Skin epidermis (tissue), 12 donors: ENCODE measurements around the gene DBT.
"Not testable (repeated sequence)": the region's sequence is repeated elsewhere in the genome, so short reads cannot be mapped to it uniquely, and the experiment has no call there.

Source experiments
- H3K27ac ChIP-seq, 21 experiments: fragments of 200-600 bp; sonication (generic) in 11 of 21; one replicate each; pipeline ENCODE4 v1.5.0; 2020; ENCODE audit warnings: mild to moderate bottlenecking in 3 of 21, inconsistent platforms in 2 of 21, moderate library complexity in 2 of 21
- H3K4me3 ChIP-seq, 7 experiments: fragments of 200-600 bp; sonication (generic) in 2 of 7; one replicate each; pipeline ENCODE4 v1.5.0; 2020; ENCODE audit warnings: inconsistent platforms in 2 of 7, mild to moderate bottlenecking in 2 of 7, moderate library complexity in 1 of 7

DBT gene

DNA sequence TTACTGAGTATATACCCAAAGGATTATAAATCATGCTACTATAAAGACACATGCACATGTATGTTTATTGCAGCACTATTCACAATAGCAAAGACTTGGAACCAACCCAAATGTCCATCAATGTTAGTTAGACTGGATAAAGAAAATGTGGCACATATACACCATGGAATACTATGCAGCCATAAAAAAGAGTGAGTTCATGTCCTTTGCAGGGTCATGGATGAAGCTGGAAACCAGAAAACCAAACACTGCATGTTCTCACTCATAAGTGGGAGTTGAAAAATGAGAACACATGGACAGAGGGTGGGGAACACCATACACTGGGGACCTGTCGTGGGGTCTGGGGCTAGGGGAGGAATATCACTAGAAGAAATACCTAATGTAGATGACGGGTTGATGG is 44.0 kb downstream of the DBT start:
- H3K27ac ChIP-seq, H3K4me3 ChIP-seq: not testable (repeated sequence)

DNA sequence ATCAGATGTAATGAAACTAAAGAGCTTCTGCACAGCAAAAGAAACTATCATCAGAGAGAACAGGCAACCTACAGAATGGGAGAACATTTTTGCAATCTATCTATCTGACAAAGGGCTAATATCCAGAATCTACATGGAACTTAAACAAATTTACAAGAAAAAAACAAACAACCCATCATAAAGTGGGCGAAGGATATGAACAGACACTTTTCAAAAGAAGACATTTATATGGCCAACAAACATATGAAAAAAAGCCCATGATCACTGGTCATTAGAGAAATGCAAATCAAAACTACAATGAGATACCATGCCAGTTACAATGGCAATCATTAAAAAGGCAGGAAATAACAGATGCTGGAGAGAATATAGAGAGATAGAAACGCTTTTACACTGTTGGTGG is 44.5 kb downstream of the DBT start:
- not testable (repeated sequence) for H3K27ac ChIP-seq, H3K4me3 ChIP-seq

DNA sequence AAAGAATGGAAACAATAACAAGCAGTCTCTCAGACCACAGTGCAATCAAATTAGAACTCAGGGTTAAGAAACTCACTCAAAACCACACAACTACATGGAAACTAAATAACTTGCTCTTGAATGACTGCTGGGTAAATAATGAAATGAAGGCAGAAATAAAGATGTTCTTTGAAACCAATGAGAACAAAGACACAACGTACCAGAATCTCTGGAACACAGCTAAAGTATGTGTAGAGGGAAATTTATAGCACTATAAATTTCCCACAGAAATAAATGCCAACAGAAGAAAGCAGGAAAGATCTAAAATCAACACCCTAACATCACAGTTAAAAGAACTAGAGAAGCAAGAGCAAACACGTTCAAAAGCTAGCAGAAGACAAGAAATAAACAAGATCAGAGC is 46.9 kb downstream of the DBT start:
- not testable (repeated sequence) for H3K4me3 ChIP-seq, H3K27ac ChIP-seq

DNA sequence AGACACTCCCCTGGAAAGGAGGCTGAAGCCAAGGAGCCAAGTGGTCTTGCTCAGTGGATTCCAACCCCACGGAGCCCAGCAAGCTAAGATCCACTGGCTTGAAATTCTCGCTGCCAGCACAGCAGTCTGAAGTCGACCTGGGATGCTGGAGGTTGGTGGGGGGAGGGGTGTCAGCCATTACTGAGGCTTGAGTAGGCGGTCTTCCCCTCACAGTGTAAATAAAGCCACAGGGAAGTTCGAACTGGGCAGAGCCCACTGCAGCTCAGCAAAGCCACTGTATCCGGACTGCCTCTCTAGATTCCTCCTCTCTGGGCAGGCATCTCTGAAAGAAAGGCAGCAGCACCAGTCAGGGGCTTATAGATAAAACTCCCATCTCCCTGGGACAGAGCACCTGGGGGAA is 49.6 kb downstream of the DBT start:
- not testable (repeated sequence) for H3K4me3 ChIP-seq, H3K27ac ChIP-seq

DNA sequence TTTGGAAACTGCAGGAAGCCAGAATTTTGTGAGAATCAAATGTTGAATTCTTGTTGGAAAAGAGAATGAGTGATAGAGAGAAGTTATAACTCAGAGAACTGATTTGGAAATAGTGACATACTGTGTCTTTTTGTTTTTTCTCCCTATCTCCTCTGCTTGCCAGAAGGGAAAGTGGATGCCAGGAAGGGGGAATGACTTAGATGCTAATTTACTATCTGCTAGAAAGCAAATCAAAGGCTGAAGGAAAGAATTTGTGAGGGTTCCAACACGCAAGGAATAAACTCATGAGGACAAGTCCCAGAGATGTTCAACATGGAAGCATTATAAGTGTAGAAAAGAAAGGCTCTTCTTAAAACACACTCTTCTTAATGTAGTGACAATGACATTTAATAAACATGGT is 51.0 kb downstream of the DBT start:
- no peak overlapping the region for H3K4me3 ChIP-seq
- H3K27ac ChIP-seq: no peak overlapping the region

DNA sequence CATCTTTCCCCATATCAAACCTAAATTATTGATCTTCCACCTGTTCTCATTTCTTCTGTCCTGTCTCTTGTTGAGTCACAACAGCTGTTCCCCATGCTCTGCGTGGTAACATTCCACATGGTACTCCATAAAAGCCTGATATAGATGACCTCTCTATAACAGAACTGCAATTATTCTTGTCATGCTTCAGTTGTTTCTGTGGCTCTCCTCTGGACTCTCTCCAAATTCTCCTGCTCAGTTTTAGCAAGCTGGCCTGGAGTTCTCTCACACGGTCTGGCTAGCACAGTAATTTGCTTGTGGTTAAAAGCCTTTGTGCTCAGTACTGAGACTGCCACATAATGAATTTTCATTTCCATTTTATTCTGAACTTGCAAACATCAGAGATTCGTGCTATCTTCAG is 61.0 kb downstream of the DBT start:
- Histone ChIP-seq H3K4me3 (no peak overlapping the region), H3K27ac (no peak overlapping the region)

DNA sequence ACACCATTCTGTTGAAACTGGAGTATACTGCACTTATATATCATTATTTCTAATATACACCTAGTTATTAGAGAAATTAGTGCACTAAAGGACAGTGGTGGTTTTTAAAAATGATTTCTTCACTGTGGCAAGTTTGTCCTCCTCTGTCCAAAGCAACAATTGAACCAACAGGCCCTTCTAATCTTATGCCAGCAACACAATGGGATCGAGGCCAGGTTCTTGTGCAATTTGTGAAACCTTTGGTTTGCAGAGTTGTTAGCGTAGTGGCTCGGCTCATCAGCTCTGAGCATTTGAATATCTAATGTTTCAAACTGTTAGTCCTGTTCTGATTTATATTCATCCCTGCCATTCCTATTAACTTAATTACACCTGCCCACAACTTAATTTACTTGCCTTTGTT is 61.7 kb downstream of the DBT start:
- no peak overlapping the region for H3K27ac ChIP-seq
- H3K4me3 ChIP-seq: no peak overlapping the region

DNA sequence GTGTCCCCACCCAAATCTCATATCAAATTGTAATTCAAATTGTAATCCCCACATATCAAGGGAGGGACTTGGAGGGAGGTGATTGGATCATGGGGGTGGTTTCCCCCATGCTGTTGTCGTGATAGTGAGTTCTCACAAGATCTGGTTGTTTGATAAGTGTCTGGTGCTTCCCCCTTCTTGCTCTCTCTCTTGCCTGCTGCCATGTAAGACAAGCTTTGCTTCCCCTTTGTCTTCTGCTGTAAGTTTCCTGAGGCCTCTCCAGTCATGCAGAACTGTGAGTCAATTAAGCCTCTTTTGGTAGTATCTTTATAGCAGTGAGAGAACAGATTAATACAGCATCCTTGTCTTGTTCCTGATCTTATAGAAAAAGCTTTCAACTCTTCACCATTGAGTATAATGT is 65.1 kb downstream of the DBT start:
- no peak overlapping the region for H3K4me3 ChIP-seq
- H3K27ac ChIP-seq: no peak overlapping the region

DNA sequence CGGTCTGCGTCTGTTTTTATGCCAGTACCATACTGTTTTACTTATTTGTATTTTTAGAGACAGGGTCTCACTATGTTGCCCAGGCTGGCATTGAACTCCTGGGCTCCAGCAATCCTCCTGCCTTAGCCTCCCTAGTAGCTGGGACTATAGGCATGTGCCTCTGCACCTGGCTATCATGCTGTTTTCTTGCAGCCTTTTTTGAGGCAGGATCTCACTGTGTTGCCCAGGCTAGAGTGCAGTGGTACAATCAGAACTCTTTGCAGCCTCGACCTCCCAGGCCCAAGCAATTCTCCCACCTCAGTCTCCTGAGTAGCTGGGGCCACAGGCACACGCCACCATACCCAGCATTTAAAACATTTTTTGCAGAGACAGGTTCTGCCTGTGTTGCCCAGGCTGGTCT is 66.3 kb downstream of the DBT start:
- Histone ChIP-seq H3K4me3 (no peak overlapping the region), H3K27ac (no peak overlapping the region)

DNA sequence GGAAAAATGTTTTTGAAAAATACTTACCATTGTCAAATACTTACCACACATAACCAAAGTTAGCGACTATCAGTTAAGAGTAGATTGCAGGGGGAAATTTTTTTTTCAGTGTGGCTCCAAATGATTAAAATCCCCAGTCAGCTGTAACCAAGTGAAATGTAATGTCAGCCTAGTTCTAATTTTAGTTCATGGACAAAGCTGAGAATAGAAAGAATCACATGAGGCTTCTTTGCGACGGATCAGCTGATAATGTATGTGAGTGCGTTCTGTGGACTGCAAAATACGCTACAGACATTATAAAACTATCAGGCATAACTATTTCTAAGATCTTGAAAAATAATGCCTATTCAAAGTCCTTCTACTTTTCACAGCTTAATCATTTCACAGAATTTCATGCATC is 71.5 kb downstream of the DBT start, which contains the start of gene LRRC39:
TSS of gene LRRC39 (minus strand) at position 166 of the 400 bp plus-strand sequence. CDS start 9,740 bp downstream, outside the sequence.
- Histone ChIP-seq H3K27ac (no peak within 1 kb of the TSS), H3K4me3 (no peak within 1 kb of the TSS)

DNA sequence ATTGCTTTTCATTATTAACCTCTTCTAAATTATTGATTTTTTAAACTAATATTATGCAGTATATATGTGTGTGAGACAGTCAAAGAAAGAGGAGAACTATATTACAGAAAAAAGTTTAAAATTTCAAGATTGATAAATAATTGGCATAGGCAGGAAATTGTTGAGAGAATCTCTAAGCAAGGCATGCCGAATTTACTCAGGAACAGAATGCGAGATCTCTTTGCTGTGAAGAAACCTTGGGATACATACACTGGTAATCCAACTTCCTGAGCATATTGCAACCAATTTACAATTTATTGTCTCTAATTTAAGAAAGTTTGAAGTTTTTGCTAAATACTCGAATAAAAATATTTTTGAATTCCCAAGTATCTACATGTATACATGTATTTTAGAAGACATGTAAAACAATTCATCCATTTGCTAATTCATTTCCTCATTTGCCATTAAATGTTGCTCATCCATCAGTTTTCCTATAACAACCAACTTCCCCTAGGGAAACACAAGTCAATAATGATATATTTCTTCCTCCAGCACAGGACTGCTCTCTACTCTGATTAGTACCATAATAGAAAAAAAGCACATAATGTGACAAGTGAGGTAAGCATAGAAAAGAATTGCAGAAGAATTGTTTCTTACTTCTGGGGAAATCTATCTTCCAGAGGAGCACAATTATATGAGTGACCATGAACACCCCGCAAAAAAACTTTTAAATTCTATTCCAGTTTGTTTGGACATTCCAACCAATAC is 72.2 kb downstream of the DBT start:
- Histone ChIP-seq H3K27ac (no peak overlapping the region), H3K4me3 (no peak overlapping the region)

DNA sequence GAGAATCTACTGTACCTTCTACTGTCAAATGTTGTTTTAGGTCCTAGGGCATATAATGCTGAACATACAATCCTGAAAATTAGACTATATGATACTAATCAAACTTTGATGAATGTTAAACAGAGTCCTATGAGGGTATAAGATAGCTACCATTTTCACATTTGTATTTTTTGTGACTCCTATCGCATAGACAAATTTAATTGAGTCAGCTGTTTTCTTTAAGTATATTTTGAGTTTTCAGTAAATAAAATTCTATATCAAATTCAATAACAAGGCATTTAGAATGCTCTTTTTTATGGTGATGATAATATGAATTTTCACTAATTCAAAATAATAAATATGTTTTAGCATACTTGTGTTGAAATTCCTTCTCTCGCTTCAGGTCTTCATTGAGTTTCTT is 81.6 kb downstream of the DBT start:
- no peak overlapping the region for H3K27ac ChIP-seq
- H3K4me3 ChIP-seq: no peak overlapping the region

DNA sequence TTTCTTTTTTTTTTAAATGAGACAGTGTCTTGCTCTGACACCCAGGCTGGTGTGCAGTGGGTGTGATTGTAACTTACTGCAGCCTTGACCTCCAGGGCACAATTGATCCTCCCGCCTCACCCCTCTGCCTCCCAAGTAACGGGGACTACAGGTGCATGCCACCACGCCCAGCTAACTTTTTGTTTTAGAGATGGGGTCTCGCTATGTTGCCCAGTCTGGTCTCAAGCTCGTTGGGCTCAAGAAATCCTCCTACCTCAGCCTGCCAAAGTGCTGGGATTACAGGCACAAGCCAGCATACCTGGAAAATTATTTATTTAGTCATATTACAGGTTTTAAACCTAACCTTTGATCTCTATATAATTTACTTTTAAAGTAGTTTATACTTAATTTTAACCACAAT is 84.9 kb downstream of the DBT start:
- Histone ChIP-seq H3K4me3 (no peak overlapping the region), H3K27ac (no peak overlapping the region)

DNA sequence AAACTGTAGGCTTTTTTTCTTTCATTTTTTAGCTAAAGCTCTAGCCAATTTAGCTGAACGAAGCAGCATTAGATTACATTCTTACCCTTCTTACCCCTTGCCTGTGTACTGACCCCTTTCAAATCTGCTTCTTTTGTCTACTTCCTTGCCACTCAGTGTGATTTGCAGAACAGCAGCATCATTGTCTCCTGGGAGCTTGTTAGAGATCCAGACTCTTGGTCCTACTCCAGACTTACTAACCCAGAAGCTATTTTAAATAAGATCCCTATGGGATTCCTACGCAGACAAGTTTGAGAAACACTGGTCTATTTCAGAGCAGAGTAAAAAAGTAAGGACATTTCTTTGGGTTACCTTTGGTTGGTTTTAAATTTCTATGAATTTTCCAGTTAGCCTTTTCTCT is 85.4 kb downstream of the DBT start:
- H3K4me3 ChIP-seq: no peak overlapping the region
- no peak overlapping the region for H3K27ac ChIP-seq

DNA sequence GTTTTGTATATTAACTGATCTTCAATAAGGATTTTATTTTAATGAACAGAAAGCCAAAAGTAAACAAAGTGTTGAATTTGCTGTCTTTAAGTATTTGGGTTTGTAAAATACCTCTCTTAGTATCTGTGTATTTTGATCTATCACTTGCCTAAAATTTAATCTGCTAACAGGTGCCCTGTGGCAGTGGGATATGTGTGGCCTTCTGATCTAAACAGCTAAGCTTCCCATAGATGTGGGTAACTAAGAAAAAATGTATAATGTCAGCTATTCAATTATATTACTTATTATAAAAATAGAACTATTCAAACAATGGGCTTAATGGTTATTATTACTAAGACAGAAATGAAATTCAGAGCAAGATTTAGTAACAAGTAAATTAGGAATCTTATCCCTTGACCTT is 86.8 kb downstream of the DBT start:
- H3K4me3 ChIP-seq: no peak overlapping the region
- H3K27ac ChIP-seq: no peak overlapping the region

DNA sequence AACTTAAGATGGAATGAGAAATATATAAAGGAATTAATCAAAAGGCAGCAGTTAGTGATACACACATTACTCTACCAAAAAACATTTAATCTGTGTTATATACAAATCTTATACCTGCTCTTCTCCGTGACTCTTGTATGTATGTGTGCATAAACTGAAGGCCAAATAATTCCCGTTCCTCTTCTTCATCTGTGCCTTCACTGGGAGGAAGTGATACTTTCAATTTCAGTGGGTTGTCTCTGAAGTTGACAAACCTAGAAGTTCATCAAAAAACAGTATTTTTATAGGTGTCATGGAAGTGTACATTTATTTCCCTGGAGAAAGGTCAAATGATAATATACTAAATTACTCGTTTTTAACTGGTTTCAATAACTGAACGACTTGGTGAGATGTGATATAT is 97.4 kb downstream of the DBT start:
- Histone ChIP-seq H3K4me3 (no peak overlapping the region), H3K27ac (no peak overlapping the region)

DNA sequence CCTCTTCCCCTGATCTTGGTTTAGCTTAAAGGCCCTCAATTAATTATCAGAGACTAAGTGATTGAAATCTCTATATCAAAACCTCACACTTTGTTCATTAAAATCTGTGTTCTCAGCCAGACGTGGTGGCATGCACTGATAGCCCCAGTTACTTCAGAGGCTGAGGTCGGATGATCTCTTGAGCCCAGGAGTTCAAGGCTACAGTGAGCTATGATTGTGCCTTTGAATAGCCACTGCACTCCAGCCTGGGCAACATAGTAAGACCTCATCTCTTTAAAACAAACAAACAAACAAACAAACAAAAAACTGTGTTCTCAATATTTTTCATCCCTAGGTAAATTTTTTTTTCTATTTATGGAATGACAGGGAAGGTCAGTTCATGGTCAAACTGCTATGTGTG is 98.0 kb downstream of the DBT start:
- Histone ChIP-seq H3K27ac (no peak overlapping the region), H3K4me3 (no peak overlapping the region)

DNA sequence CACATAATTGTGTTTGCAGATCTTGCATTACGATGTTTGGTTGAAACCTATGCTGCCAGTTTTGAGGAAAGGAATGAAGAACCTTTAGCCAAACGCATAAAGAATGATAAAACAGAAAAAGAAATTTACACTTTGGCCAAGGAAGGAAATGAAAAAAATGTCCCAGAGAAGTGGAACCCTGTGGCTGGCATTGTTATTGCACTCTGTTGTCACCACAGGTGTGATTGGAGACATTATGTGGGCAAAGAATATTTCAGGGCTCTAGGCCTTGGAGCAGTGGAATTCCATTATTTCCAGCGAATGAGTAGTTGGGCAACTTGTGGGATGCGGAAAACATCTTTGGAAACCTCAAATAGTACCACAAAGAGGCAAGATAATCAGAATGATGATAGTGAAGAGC is 101.8 kb downstream of the DBT start:
- no peak overlapping the region for H3K4me3 ChIP-seq
- no peak overlapping the region for H3K27ac ChIP-seq

DNA sequence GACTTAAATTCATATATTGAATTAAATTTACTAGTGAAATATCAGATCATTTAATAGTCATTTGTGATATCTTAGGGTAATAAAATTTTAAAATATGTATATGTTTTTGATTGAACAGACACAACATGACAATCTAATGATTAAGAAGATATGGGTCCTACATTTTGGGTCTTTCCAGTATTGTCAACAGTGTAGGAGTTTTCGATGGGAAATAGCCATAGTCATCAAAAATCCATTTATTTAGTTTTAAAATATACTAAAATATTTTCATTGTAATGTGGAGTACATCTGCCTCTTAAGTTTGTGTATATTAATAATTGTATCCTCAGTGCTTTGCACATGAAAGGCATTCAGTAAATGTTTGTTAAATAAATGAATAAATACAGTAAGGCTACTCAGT is 102.7 kb downstream of the DBT start:
- H3K4me3 ChIP-seq: no peak overlapping the region
- no peak overlapping the region for H3K27ac ChIP-seq

DNA sequence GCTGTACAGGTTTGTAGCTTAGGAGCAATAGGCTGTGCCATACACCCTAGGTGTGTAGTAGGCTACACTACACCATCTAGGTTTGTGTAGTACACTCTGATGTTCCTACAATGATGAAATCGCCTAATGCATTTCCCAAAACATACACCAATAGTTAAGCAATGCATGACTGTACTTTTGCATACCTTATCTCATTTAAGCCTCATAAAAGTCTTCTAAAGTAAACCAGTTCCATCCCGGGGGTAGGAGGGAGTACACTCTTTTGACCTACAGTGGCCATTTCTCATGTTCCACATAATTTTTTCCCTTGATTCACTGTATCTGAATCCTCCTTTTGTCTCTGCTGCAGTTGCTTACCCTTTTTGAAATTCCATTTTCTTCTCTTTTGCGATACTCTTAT is 104.5 kb downstream of the DBT start:
- H3K4me3 ChIP-seq: no peak overlapping the region
- H3K27ac ChIP-seq: no peak overlapping the region

DNA sequence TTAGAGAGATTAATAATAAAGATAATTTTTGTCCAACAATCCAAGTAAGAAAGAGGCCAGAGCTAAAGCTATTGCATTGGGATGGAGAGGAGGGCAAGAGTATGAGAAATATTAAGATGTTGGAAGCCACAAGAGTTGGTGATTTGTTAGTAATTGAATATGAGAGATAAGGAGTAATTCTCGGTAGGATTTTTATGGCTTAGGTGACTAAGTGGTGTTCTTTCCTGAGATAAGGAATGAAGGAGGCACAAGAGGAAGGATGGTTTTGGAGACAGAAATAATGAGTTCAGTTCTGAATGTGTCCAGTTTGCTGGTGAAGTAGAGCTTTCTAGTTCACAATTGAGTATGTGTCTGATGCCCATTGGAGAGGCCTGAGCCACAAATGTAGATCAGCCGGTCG is 107.3 kb downstream of the DBT start:
- Histone ChIP-seq H3K4me3 (no peak overlapping the region), H3K27ac (no peak overlapping the region)

DNA sequence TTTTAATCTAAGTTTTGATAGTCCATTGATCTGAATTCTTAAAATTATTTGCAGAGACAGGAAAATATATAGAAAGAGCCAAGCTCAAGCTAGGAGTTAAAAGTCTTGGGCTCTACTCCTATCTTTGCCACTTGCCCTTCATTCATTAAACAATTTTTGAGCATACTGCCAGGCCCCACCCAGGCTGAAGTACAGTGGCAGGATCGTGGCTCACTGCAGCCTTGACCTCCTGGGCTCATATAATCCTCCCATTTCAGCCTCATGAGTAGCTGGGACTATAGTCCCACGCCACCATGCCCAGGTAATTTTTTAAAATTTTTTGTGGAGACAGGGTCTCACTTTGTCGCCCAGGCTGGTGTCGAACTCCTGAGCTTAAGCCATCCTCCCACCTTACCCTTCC is 108.4 kb downstream of the DBT start:
- H3K4me3 ChIP-seq: no peak overlapping the region
- no peak overlapping the region for H3K27ac ChIP-seq
